IMR-90 (cell line): ENCODE measurements around the gene PTPRF.

Experiments used
- CEBPB ChIP-seq: IDR thresholded peaks from 2 replicates; pipeline ENCODE4 v1.6.1; 2012; ENCODE audit warnings: low read depth, low read length, improper control_type of control experiment
- CTCF ChIP-seq: conservative IDR thresholded peaks from 2 replicates; pipeline ENCODE4 v1.5.1; 2012; ENCODE audit warnings: mild to moderate bottlenecking, low read depth, low read length, improper control_type of control experiment
- ELK1 ChIP-seq: fragments of 150-350 bp; IDR thresholded peaks from 2 replicates; pipeline ENCODE4 v1.6.1; 2016; ENCODE audit warnings: low read depth, mild to moderate bottlenecking, low read length, moderate library complexity, borderline replicate concordance
- MAFK ChIP-seq: IDR thresholded peaks from 2 replicates; pipeline ENCODE4 v1.6.1; 2012; ENCODE audit warnings: low read depth, low read length, improper control_type of control experiment
- MXI1 ChIP-seq: IDR thresholded peaks from 2 replicates; pipeline ENCODE4 v1.6.1; 2012; ENCODE audit warnings: low read depth, mild to moderate bottlenecking, low read length, moderate library complexity, borderline replicate concordance
- NFE2L2 ChIP-seq: fragments of 150-350 bp; IDR thresholded peaks from 2 replicates; pipeline ENCODE4 v1.6.1; 2016; ENCODE audit warnings: low read depth, mild to moderate bottlenecking, low read length
- POLR2A ChIP-seq: IDR thresholded peaks from 2 replicates; pipeline ENCODE4 v1.6.1; 2012; ENCODE audit warnings: mild to moderate bottlenecking, low read depth, low read length
- RAD21 ChIP-seq: IDR thresholded peaks from 2 replicates; pipeline ENCODE4 v1.6.1; 2012; ENCODE audit warnings: low read length, improper control_type of control experiment
- RCOR1 ChIP-seq: IDR thresholded peaks from 2 replicates; pipeline ENCODE4 v1.6.1; 2012; ENCODE audit warnings: mild to moderate bottlenecking, low read length, improper control_type of control experiment; ENCODE audit not compliant: insufficient replicate concordance
- TF ChIP-seq, protein P1 (sequence below): fragments of 150-350 bp; IDR thresholded peaks from 2 replicates; pipeline ENCODE4 v1.6.1; 2017; ENCODE audit warnings: mild to moderate bottlenecking, antibody characterized with exemption, low read length, low read depth

- TF ChIP-seq RAD21 (no peak), CTCF (no peak), MXI1 (no peak), ELK1 (no peak), POLR2A (no peak), MAFK (no peak), CEBPB (no peak), RCOR1 (no peak), NFE2L2 (no peak)
- TF ChIP-seq, protein P1, sequence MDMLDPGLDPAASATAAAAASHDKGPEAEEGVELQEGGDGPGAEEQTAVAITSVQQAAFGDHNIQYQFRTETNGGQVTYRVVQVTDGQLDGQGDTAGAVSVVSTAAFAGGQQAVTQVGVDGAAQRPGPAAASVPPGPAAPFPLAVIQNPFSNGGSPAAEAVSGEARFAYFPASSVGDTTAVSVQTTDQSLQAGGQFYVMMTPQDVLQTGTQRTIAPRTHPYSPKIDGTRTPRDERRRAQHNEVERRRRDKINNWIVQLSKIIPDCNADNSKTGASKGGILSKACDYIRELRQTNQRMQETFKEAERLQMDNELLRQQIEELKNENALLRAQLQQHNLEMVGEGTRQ = no peak
Measured at GRCh38 chr1:43541721-43542401, 11.2 kb downstream of the PTPRF start.
